NCI-H2196 treated with DMSO at 0.1 percent for 48 hours (cell line): Measurements from ENCODE around the gene IFNL4.
"Not testable (repeated sequence)": the region's sequence is repeated elsewhere in the genome, so short reads cannot be mapped to it uniquely, and the experiment has no call there.

Experiments
- DNase-seq: peaks from one replicate; lab custom pipeline; 2025; ENCODE audit not compliant: unreplicated experiment; lab: John Stamatoyannopoulos, UW

Gene IFNL4

GRCh38 chr19:39257227-39257626, 8.6 kb upstream of the IFNL4 start:
- no peak for DNase-seq

- no peak for DNase-seq
Measured at GRCh38 chr19:39254531-39255345, 6.1 kb upstream of the IFNL4 start.

GRCh38 chr19:39253374-39254149, 4.9 kb upstream of the IFNL4 start:
- DNase-seq, result no peak

GRCh38 chr19:39252458-39252857, 3.8 kb upstream of the IFNL4 start:
- DNase-seq, result no peak

GRCh38 chr19:39251846-39252245, 3.2 kb upstream of the IFNL4 start:
- no peak for DNase-seq

- no peak for DNase-seq
Measured at GRCh38 chr19:39251081-39251480, 2.4 kb upstream of the IFNL4 start.

- no peak for DNase-seq
Measured at GRCh38 chr19:39247701-39248664, 673 bp downstream of the IFNL4 start.

- no peak for DNase-seq
Measured at GRCh38 chr19:39246951-39247669, 1.5 kb downstream of the IFNL4 start.

GRCh38 chr19:39245166-39245565, 3.5 kb downstream of the IFNL4 start:
- DNase-seq, result not testable (repeated sequence)

- not testable (repeated sequence) for DNase-seq
Measured at GRCh38 chr19:39244410-39245100, 4.1 kb downstream of the IFNL4 start, which contains the start of gene IFNL3. IFNL3 (minus strand) TSS chr19:39245006; CDS start chr19:39244967, 39 bp downstream.

GRCh38 chr19:39243741-39244140, 4.9 kb downstream of the IFNL4 start:
- not testable (repeated sequence) for DNase-seq

- no peak for DNase-seq
Measured at GRCh38 chr19:39240421-39240820, 8.2 kb downstream of the IFNL4 start.

GRCh38 chr19:39238944-39239343, 9.7 kb downstream of the IFNL4 start:
- no peak for DNase-seq

GRCh38 chr19:39238209-39238608, 10.4 kb downstream of the IFNL4 start:
- no peak for DNase-seq

- peak; percentile 75 for DNase-seq
Measured at GRCh38 chr19:39237200-39238184, 11.2 kb downstream of the IFNL4 start.

- DNase-seq, result no peak
Measured at GRCh38 chr19:39236527-39236926, 12.1 kb downstream of the IFNL4 start.

GRCh38 chr19:39232708-39233107, 15.9 kb downstream of the IFNL4 start:
- DNase-seq, result no peak

- no peak for DNase-seq
Measured at GRCh38 chr19:39230096-39230764, 18.4 kb downstream of the IFNL4 start.
